K562 (cell line): ENCODE measurements around the gene SESN3. TPM values are rescaled to one million over a fixed set of nuclear protein-coding genes. Genes with fewer than 3 reads are reported as not detected.

Source experiments
- BHLHE40 ChIP-seq: IDR thresholded peaks from 2 replicates; pipeline ENCODE4 v1.6.1; 2011; ENCODE audit warnings: low read length, improper control_type of control experiment
- CBX8 ChIP-seq: fragments of 200-600 bp; sonication (generic); IDR thresholded peaks from 2 replicates; pipeline ENCODE4 v1.6.1; 2012; ENCODE audit warnings: borderline replicate concordance, mixed run types, low read depth, mild to moderate bottlenecking, moderate library complexity, mixed read lengths, low read length, control low read depth, inconsistent platforms; ENCODE audit not compliant: poor library complexity, severe bottlenecking; ENCODE audit errors: extremely low read depth
- COPS2 ChIP-seq: fragments of 450-650 bp; conservative IDR thresholded peaks from 2 replicates; pipeline ENCODE4 v1.6.1; 2016; ENCODE audit warnings: mild to moderate bottlenecking, moderate library complexity
- DMBX1 ChIP-seq: fragments of 250-450 bp; sonication (Bioruptor Pico); IDR thresholded peaks from 2 replicates; pipeline ENCODE4 v1.8.0; 2022; ENCODE audit warnings: inconsistent platforms, mild to moderate bottlenecking, moderate library complexity, borderline replicate concordance
- FIP1L1 ChIP-seq: fragments of 200-400 bp; formaldehyde crosslinking; IDR thresholded peaks from 2 replicates; pipeline ENCODE4 v1.6.1; 2018; ENCODE audit warnings: mild to moderate bottlenecking, low read depth, low read length; ENCODE audit not compliant: poor library complexity, severe bottlenecking
- FOXM1 ChIP-seq, 2 experiments: fragments of 450-650 bp in 1 of 2; sonication (generic) in 1 of 2; formaldehyde crosslinking in 1 of 2; IDR thresholded peaks; 2 replicates each; pipeline versions ENCODE4 v1.6.1 to v1.9.0; 2017 to 2022; ENCODE audit warnings: low read depth in 2 of 2, mild to moderate bottlenecking in 2 of 2, missing genetic modification reagents in 1 of 2, moderate library complexity in 1 of 2
- HMG20A ChIP-seq: fragments of 450-650 bp; formaldehyde crosslinking; conservative IDR thresholded peaks from 2 replicates; pipeline ENCODE4 v1.4.0; 2020; ENCODE audit warnings: mild to moderate bottlenecking, mixed read lengths
- KDM2B ChIP-seq: fragments of 250-450 bp; sonication (Bioruptor Pico); IDR thresholded peaks from 2 replicates; pipeline ENCODE4 v1.8.0; 2021; ENCODE audit warnings: mild to moderate bottlenecking, moderate library complexity
- NCOA1 ChIP-seq: fragments of 450-650 bp; IDR thresholded peaks from 2 replicates; pipeline ENCODE4 v1.6.1; 2016; ENCODE audit warnings: low read depth
- NCOR1 ChIP-seq: fragments of 450-650 bp; IDR thresholded peaks from 2 replicates; pipeline ENCODE4 v1.6.1; 2016; ENCODE audit warnings: mild to moderate bottlenecking, moderate library complexity
- SLC30A9 ChIP-seq: fragments of 250-450 bp; sonication (Bioruptor Pico); IDR thresholded peaks from 2 replicates; pipeline ENCODE4 v1.8.0; 2022; ENCODE audit warnings: mild to moderate bottlenecking, moderate library complexity
- TBL1XR1 ChIP-seq, 2 experiments: IDR thresholded peaks; 2 replicates each; pipeline ENCODE4 v1.6.1; 2012; ENCODE audit warnings: improper control_type of control experiment in 2 of 2, low read length in 2 of 2, mild to moderate bottlenecking in 1 of 2
- TEAD2 ChIP-seq: fragments of 450-650 bp; IDR thresholded peaks from 2 replicates; pipeline ENCODE4 v1.6.1; 2016; ENCODE audit warnings: missing genetic modification characterization, control low read depth, missing compliant biosample characterization
- TEAD4 ChIP-seq, 2 experiments: sonication (generic) in 1 of 2; formaldehyde crosslinking in 1 of 2; IDR thresholded peaks; 2 replicates each; pipeline versions ENCODE4 v1.6.1 to v1.8.0; 2012 to 2022; ENCODE audit warnings: borderline replicate concordance in 1 of 2, inconsistent platforms in 1 of 2, low read length in 1 of 2, mild to moderate bottlenecking in 1 of 2, missing genetic modification reagents in 1 of 2
- ZBTB33 ChIP-seq: sonication (generic); formaldehyde crosslinking; IDR thresholded peaks from 2 replicates; pipeline ENCODE4 v1.8.1; 2023; ENCODE audit warnings: mild to moderate bottlenecking, missing genetic modification reagents
- ZNF175 ChIP-seq: fragments of 200-800 bp; sonication (Bioruptor generic); IDR thresholded peaks from 2 replicates; pipeline ENCODE4 v1.6.1; 2016; ENCODE audit warnings: low read depth, mild to moderate bottlenecking, missing genetic modification characterization, missing compliant biosample characterization
- polyA plus RNA-seq, 8 experiments: library from polyadenylated mRNA; depleted of rRNA in 4 of 8; stranded (reverse) in 5 of 8; unstranded in 3 of 8; fragments of >200 nt; fragmentation: Nextera tagmentation in 2 of 8; fragmentation: Illumina TruSeq in 1 of 8; extraction: Ambion mirVana in 2 of 8; extraction: Trizol in 1 of 8; gene quantifications; 2 replicates each; pipeline versions ENCODE4 v1.2.1 to v1.2.3, GENCODE V29; 2011 to 2014; ENCODE audit warnings: inconsistent platforms in 1 of 8, missing spikeins in 1 of 8
- total RNA-seq, 7 experiments: library from RNA; depleted of rRNA in 6 of 7; stranded (reverse); fragments of >200 nt in 6 of 7; fragmentation: Illumina TruSeq in 2 of 7; extraction: Trizol in 2 of 7; gene quantifications; 2 replicates each; pipeline versions ENCODE4 v1.2.1 to v1.2.3, GENCODE V29; 2011 to 2021; ENCODE audit warnings: low replicate concordance in 1 of 7
- TF ChIP-seq, protein P1 (sequence below), 2 experiments: IDR thresholded peaks; 2 replicates each; pipeline ENCODE4 v1.6.1; 2012; ENCODE audit warnings: improper control_type of control experiment in 2 of 2, low read depth in 2 of 2, low read length in 2 of 2, borderline replicate concordance in 1 of 2
- TF ChIP-seq, protein P2 (sequence below): fragments of 250-450 bp; sonication (Bioruptor Pico); IDR thresholded peaks from 2 replicates; pipeline ENCODE4 v1.5.0; 2021
- TF ChIP-seq, protein P3 (sequence below): fragments of 250-450 bp; sonication (Bioruptor Pico); IDR thresholded peaks from 2 replicates; pipeline ENCODE4 v1.8.0; 2021; ENCODE audit warnings: borderline replicate concordance, mild to moderate bottlenecking, moderate library complexity; ENCODE audit not compliant: poor library complexity, severe bottlenecking

The SESN3 gene
- total and polyA plus RNA-seq, 9 of the 15 experiments (the other 6 are each of a cell fraction or from before 2014, with no cell fraction given): 0.44 to 2.6 (median 1.5) TPM

DNA sequence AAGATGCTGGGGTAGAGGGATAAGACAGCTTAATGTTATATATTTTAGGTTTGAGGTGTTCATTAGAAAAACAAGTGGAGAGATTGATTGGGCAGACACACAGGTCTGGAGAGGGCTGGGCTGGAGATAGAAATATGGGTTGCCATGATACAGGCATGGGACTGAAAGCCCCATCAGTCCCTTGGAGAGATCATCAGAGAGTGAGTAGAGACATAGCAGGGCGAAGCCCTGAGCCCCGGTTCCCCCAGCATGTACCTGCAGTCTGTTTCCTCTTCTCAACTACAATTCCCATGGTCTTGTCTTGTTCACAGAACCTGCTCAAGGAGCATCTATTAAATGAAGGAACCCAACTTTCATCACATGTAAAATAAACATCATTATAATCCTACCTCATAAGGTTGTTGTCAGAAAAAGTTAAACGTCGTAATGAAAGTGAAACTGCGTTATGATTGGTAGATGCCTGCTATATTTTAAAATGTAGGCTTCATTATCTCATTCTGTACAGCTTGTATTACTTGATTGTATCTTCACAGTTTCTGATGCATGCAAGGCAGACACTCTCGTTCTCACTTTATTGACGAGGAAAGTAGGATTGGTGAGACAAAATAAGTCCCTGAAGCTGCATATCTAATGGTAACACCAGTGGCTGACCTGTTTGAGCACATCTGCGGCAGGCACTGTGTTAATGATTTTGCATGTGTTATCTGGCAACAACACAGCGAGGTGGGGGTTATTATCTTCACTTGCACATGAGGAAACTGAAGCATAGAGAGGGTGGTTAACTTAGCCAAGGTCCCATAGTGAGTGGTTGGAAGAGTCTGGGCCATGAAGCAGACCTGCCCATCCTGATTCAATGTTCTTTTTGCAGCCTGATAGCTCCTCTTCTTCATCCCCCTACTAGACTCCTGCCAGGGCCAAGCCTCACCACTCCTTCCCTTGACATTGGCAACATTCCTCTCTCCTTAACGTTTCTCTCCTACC lies 77.8 kb downstream of the SESN3 start (continued):
- TF ChIP-seq, protein P1, sequence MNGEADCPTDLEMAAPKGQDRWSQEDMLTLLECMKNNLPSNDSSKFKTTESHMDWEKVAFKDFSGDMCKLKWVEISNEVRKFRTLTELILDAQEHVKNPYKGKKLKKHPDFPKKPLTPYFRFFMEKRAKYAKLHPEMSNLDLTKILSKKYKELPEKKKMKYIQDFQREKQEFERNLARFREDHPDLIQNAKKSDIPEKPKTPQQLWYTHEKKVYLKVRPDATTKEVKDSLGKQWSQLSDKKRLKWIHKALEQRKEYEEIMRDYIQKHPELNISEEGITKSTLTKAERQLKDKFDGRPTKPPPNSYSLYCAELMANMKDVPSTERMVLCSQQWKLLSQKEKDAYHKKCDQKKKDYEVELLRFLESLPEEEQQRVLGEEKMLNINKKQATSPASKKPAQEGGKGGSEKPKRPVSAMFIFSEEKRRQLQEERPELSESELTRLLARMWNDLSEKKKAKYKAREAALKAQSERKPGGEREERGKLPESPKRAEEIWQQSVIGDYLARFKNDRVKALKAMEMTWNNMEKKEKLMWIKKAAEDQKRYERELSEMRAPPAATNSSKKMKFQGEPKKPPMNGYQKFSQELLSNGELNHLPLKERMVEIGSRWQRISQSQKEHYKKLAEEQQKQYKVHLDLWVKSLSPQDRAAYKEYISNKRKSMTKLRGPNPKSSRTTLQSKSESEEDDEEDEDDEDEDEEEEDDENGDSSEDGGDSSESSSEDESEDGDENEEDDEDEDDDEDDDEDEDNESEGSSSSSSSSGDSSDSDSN (IDR thresholded peaks at IDR 0.05; ENCODE audit: borderline replicate concordance in 1 of 2, low read depth in 2 of 2, low read length in 2 of 2): no peak
- TF ChIP-seq DMBX1 (CRISPR knock-in tag): peak; percentile 96
- TF ChIP-seq KDM2B (CRISPR knock-in tag): no peak
- peak; percentile 96 for TF ChIP-seq ZNF175
- no peak for TF ChIP-seq TEAD2
- TF ChIP-seq SLC30A9 (CRISPR knock-in tag): no peak
- peak; percentile 94 to 97 for TF ChIP-seq TBL1XR1 (IDR thresholded peaks at IDR 0.05; ENCODE audit: low read length in 2 of 2)
- no peak for TF ChIP-seq CBX8
- peak; percentile 48; the same call in 1 of the 2 replicates for TF ChIP-seq ZBTB33 (CRISPR knock-in tag)
- peak; percentile 92 for TF ChIP-seq NCOA1
- TF ChIP-seq HMG20A: no peak
- peak; percentile 100 for TF ChIP-seq TEAD4 (IDR thresholded peaks at IDR 0.05; ENCODE audit: low read length)
- TF ChIP-seq TEAD4 (CRISPR knock-in tag; IDR thresholded peaks at IDR 0.05; ENCODE audit: borderline replicate concordance): no peak
- no peak for TF ChIP-seq FIP1L1
- TF ChIP-seq BHLHE40: peak; percentile 86
- TF ChIP-seq, protein P2, sequence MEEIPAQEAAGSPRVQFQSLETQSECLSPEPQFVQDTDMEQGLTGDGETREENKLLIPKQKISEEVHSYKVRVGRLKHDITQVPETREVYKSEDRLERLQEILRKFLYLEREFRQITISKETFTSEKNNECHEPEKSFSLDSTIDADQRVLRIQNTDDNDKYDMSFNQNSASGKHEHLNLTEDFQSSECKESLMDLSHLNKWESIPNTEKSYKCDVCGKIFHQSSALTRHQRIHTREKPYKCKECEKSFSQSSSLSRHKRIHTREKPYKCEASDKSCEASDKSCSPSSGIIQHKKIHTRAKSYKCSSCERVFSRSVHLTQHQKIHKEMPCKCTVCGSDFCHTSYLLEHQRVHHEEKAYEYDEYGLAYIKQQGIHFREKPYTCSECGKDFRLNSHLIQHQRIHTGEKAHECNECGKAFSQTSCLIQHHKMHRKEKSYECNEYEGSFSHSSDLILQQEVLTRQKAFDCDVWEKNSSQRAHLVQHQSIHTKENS: no peak
- TF ChIP-seq, protein P3, sequence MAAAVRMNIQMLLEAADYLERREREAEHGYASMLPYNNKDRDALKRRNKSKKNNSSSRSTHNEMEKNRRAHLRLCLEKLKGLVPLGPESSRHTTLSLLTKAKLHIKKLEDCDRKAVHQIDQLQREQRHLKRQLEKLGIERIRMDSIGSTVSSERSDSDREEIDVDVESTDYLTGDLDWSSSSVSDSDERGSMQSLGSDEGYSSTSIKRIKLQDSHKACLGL (CRISPR knock-in tag): no peak
- TF ChIP-seq COPS2: no peak
- peak; percentile 100 for TF ChIP-seq NCOR1
- TF ChIP-seq FOXM1 (IDR thresholded peaks at IDR 0.05; ENCODE audit: low read depth): peak; percentile 98
- TF ChIP-seq FOXM1 (CRISPR knock-in tag; IDR thresholded peaks at IDR 0.05; ENCODE audit: low read depth): no peak
